GM12891 (cell line): ENCODE data around the gene PRDM16.

ENCODE experiments used
- DNase-seq: peaks from one replicate; pipeline ENCODE4 v3.0.0; 2011; ENCODE audit warnings: low spot score; ENCODE audit not compliant: insufficient read length
- FAIRE-seq: peaks from 2 replicates; lab custom pipeline; 2011; peaks lifted over from hg19 to GRCh38; lab: Jason Lieb, UNC
- PAX5 ChIP-seq: IDR thresholded peaks from 2 replicates; pipeline ENCODE4 v1.6.1; 2011; ENCODE audit warnings: low read length, moderate library complexity, mild to moderate bottlenecking; ENCODE audit not compliant: insufficient read depth, severe bottlenecking
- POLR2A ChIP-seq: IDR thresholded peaks from 2 replicates; pipeline ENCODE4 v1.6.1; 2011; ENCODE audit warnings: low read depth, low read length, control low read depth
- POLR2AphosphoS5 ChIP-seq: IDR thresholded peaks from 2 replicates; pipeline ENCODE4 v1.6.1; 2011; ENCODE audit warnings: low read depth, low read length, control low read depth
- POU2F2 ChIP-seq: IDR thresholded peaks from 2 replicates; pipeline ENCODE4 v1.6.1; 2011; ENCODE audit warnings: low read depth, mild to moderate bottlenecking, control low read depth, low read length, moderate library complexity
- SPI1 ChIP-seq: IDR thresholded peaks from 2 replicates; pipeline ENCODE4 v1.6.1; 2011; ENCODE audit warnings: low read depth, low read length, control low read depth
- TAF1 ChIP-seq: IDR thresholded peaks from 2 replicates; pipeline ENCODE4 v1.6.1; 2011; ENCODE audit warnings: low read depth, low read length, control low read depth

The PRDM16 gene

DNA sequence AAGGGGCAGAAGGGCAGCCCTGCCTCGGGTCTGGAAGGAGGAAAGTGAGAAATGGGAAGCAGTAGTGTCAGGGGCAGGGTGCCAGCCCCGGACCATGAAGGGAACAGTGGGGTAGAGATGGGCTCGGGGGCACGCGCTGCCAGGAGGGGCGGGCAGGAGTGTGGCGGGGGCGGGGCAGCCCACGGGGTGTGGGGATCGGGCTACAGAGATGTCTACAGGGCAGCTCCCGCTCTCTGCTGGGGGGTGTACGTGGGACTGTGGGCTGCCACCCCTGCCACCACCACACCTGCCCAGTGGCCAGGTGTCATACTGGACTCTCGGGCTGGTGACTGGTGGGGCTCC is 392.9 kb downstream of the PRDM16 start:
- TF ChIP-seq POU2F2 (no peak), POLR2AphosphoS5 (no peak), PAX5 (no peak), TAF1 (no peak), POLR2A (no peak), SPI1 (no peak)
- FAIRE-seq (no peak), DNase-seq (no peak)

GRCh38 chr1:3462356-3463012 is 393.5 kb downstream of the PRDM16 start:
- no peak for DNase-seq
- no peak for TF ChIP-seq POLR2AphosphoS5
- TF ChIP-seq TAF1 = no peak
- no peak for TF ChIP-seq POU2F2
- TF ChIP-seq SPI1 = no peak
- TF ChIP-seq POLR2A = no peak
- no peak for TF ChIP-seq PAX5
- no peak for FAIRE-seq

GRCh38 chr1:3463013-3463385 is 394.0 kb downstream of the PRDM16 start:
- no peak for FAIRE-seq
- DNase-seq = no peak
- no peak for TF ChIP-seq POLR2AphosphoS5
- no peak for TF ChIP-seq POU2F2
- TF ChIP-seq POLR2A = no peak

DNA sequence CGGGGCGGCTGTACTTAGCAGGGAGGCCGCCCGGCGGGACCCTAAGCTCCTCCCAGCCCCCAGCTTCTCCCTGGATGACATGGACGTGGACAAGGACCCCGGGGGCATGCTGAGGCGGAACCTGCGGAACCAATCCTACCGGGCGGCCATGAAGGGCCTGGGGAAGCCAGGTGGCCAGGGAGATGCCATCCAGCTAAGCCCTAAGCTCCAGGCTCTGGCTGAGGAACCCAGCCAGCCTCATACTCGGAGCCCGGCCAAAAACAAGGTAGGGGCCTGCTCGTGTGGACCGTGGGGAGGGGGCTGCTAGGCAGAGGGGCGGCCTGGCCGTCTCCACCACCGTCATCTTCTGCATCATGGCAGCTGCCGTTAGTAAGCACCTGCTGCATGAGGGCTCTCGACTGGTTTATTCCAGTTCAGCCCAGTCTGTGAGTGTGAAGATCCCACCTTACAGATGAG is 394.4 kb downstream of the PRDM16 start:
- FAIRE-seq = no peak
- DNase-seq = no peak
- TF ChIP-seq PAX5 = no peak
- TF ChIP-seq SPI1 = no peak
- no peak for TF ChIP-seq POU2F2
- no peak for TF ChIP-seq POLR2AphosphoS5
- no peak for TF ChIP-seq POLR2A
- TF ChIP-seq TAF1 = no peak

GRCh38 chr1:3463891-3464648 is 395.1 kb downstream of the PRDM16 start:
- FAIRE-seq (no peak), DNase-seq (no peak)
- TF ChIP-seq SPI1 = no peak
- TF ChIP-seq PAX5 = no peak
- TF ChIP-seq TAF1 = no peak
- TF ChIP-seq POU2F2 = no peak
- no peak for TF ChIP-seq POLR2A
- TF ChIP-seq POLR2AphosphoS5 = no peak

- FAIRE-seq (no peak), DNase-seq (no peak)
- TF ChIP-seq POU2F2 = no peak
- no peak for TF ChIP-seq POLR2A
- no peak for TF ChIP-seq TAF1
- TF ChIP-seq SPI1 = no peak
- no peak for TF ChIP-seq PAX5
- TF ChIP-seq POLR2AphosphoS5 = no peak
These were observed 395.6 kb downstream of the PRDM16 start for GRCh38 chr1:3464649-3465025.

DNA sequence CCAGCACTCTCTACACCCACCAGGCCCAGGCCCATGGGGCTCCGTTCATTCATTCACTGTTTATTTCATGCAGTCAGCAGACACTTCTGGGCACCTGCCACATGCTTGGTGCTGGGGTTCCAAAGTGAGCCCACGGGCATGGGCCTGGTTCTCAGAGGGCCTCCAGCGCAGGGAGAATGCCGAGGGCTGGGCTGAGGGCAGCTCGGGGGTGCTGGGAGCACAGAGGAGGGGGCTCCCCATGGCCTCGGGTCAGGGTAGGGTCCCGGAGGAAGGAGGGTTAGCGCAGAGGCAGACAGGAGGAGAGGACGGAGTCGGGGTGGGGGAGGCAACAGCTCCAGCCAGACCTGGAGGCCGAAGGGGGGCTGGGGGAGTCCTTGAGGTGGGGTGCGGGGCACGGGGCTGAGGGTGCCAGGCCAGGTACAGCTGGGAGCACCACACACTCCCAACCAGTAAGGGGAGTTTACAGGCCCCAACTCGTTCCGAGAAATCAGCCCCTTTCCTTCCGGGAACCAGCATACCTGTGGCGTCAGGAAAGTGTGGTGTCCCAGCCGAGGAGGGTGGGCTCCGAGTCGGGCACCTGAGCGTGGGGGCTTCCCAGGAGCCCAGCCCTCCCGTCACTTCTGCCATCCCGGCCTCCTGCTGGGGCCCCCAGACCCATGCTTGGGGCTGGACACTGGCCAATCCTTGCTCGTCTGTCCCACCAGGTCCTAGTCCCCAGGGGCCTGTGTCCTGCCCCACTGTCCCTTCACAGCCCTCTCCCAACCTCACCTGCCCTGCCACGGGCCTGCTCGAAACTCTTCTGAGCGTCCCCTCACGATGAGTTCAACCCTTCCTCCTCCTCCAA is 396.3 kb downstream of the PRDM16 start:
- DNase-seq (no peak), FAIRE-seq (no peak)
- TF ChIP-seq SPI1 (no peak), POLR2A (no peak), PAX5 (no peak), TAF1 (no peak), POLR2AphosphoS5 (no peak), POU2F2 (no peak)

DNA sequence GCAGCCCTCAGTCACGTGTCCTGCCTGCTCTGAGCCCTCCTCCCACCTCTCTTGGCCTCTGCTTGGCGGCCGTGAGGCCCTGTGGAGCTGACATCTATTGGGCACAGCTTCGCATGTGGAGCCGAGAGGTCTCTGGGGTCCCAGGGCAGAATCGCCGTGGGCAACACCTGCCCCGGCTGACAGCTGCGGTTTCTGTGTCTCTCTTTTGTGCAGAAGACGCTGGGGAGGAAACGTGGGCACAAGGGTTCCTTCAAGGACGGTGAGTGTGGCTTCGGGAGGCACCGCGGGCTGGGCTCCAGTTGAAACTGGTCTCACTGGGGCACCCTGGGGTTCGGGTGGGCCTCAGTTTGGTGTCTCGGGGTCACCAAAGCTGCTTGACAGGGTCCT is 396.9 kb downstream of the PRDM16 start:
- no peak for FAIRE-seq
- TF ChIP-seq TAF1 = no peak
- TF ChIP-seq POLR2A = no peak
- no peak for TF ChIP-seq SPI1
- no peak for TF ChIP-seq POU2F2
- no peak for DNase-seq

DNA sequence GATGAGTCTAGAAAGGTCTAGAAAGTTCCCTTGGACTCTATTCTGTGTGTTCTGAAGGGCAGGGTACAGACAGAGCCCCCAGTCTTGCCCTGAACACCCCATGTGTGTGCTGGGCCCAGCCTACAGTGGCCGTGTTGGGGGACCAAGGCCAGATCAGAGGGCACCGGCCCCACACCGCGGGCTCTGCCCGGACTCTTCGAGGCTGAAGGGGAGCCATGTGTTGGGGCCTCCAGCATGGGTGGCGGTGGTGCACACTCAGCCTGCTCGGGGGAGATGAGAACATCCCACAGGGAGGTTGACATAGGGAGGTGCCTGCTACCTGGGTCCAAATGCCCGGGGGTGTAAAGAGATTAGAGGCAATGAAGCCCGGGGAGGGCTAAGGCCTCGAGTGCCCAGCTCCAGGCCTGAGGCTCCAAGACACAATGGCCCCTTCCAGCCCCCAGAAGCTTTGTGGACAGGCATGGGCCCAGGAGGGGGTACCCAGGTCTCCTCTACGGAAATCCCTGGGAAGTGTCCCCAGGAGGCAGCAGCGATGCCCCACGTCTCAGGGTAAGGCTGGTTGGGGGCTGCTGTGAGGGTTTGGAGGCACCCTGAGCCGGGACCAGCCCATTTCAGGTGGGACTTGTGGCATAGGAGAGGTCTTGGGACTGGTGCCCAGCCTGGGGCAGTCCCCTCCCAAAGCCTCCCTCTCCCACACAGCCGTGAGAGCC is 397.5 kb downstream of the PRDM16 start:
- FAIRE-seq = no peak
- no peak for TF ChIP-seq POLR2AphosphoS5
- no peak for TF ChIP-seq SPI1
- no peak for TF ChIP-seq TAF1
- TF ChIP-seq POU2F2 = no peak
- TF ChIP-seq PAX5 = no peak
- TF ChIP-seq POLR2A = no peak
- DNase-seq = no peak
